HepG2 (cell line): Measurements from ENCODE around the gene SPACA4. TPM values are rescaled to one million over a fixed set of nuclear protein-coding genes. Genes with fewer than 3 reads are reported as not detected.
A peak's percentile ranks its signal among the peaks of the same experiment; 100 is the strongest.

Source experiments
- BORCS8-MEF2B ChIP-seq: sonication (generic); formaldehyde crosslinking; IDR thresholded peaks from 2 replicates; pipeline ENCODE4 v1.8.0; 2022; ENCODE audit warnings: mild to moderate bottlenecking, missing genetic modification reagents
- BRD4 ChIP-seq: sonication (generic); formaldehyde crosslinking; IDR thresholded peaks from 2 replicates; pipeline ENCODE4 v1.4.0; 2020; ENCODE audit warnings: missing genetic modification reagents
- DMAP1 ChIP-seq: IDR thresholded peaks from 2 replicates; pipeline ENCODE4 v1.6.1; 2016
- EP300 ChIP-seq, 3 experiments: sonication (generic) in 1 of 3; formaldehyde crosslinking in 1 of 3; IDR thresholded peaks; 2 replicates each; pipeline versions ENCODE4 v1.5.1 to v1.6.1; 2011 to 2020; ENCODE audit warnings: low read depth in 2 of 3, low read length in 2 of 3, borderline replicate concordance in 1 of 3, improper control_type of control experiment in 1 of 3, mild to moderate bottlenecking in 1 of 3, missing genetic modification reagents in 1 of 3, moderate library complexity in 1 of 3
- FOXK1 ChIP-seq: sonication (generic); formaldehyde crosslinking; IDR thresholded peaks from 2 replicates; pipeline ENCODE4 v1.4.0; 2020; ENCODE audit warnings: low read depth, missing genetic modification reagents, borderline replicate concordance
- GABPA ChIP-seq, 2 experiments: IDR thresholded peaks; 2 replicates each; pipeline ENCODE4 v1.6.1; 2011 to 2016; ENCODE audit warnings: low read depth in 2 of 2, low read length in 1 of 2, missing biosample characterization in 1 of 2, missing genetic modification characterization in 1 of 2
- GATAD2A ChIP-seq: IDR thresholded peaks from 2 replicates; pipeline ENCODE4 v1.6.1; 2016
- KAT8 ChIP-seq: IDR thresholded peaks from 2 replicates; pipeline ENCODE4 v1.6.1; 2016; ENCODE audit warnings: missing genetic modification reagents, missing compliant biosample characterization
- SRSF9 ChIP-seq: fragments of 200-400 bp; formaldehyde crosslinking; IDR thresholded peaks from 2 replicates; pipeline ENCODE4 v1.6.1; 2018; ENCODE audit warnings: borderline replicate concordance, mild to moderate bottlenecking, low read depth, low read length; ENCODE audit not compliant: insufficient read depth, poor library complexity, severe bottlenecking
- TAF1 ChIP-seq: sonication (generic); formaldehyde crosslinking; IDR thresholded peaks from 2 replicates; pipeline ENCODE4 v1.4.0; 2020; ENCODE audit warnings: missing genetic modification reagents
- TOE1 ChIP-seq: sonication (generic); formaldehyde crosslinking; IDR thresholded peaks from 2 replicates; pipeline ENCODE4 v1.4.0; 2020; ENCODE audit warnings: mild to moderate bottlenecking, missing genetic modification reagents
- ZBTB33 ChIP-seq: sonication (generic); formaldehyde crosslinking; IDR thresholded peaks from 2 replicates; pipeline ENCODE4 v1.4.0; 2020; ENCODE audit warnings: missing genetic modification reagents
- ZBTB37 ChIP-seq: sonication (generic); formaldehyde crosslinking; IDR thresholded peaks from 2 replicates; pipeline ENCODE4 v1.4.0; 2020; ENCODE audit warnings: mild to moderate bottlenecking, missing genetic modification reagents
- ZNF263 ChIP-seq: sonication (generic); formaldehyde crosslinking; IDR thresholded peaks from 2 replicates; pipeline ENCODE4 v1.4.0; 2020; ENCODE audit warnings: missing genetic modification reagents
- ZNF343 ChIP-seq: sonication (generic); formaldehyde crosslinking; IDR thresholded peaks from 2 replicates; pipeline ENCODE4 v1.4.0; 2020; ENCODE audit warnings: mild to moderate bottlenecking, missing genetic modification reagents
- ZNF816 ChIP-seq: sonication (generic); formaldehyde crosslinking; IDR thresholded peaks from 2 replicates; pipeline ENCODE4 v1.8.0; 2022; ENCODE audit warnings: missing genetic modification reagents, mild to moderate bottlenecking, borderline replicate concordance
- polyA plus RNA-seq, 8 experiments: library from polyadenylated mRNA; depleted of rRNA in 3 of 8; stranded (reverse) in 7 of 8; unstranded in 1 of 8; fragments of >200 nt; fragmentation: Illumina TruSeq in 4 of 8; extraction: Trizol in 4 of 8; gene quantifications; 2 replicates each; pipeline versions ENCODE4 v1.2.1 to v1.2.3, GENCODE V29; 2011 to 2016; ENCODE audit warnings: low read depth in 4 of 8, missing spikeins in 1 of 8, mixed read lengths in 1 of 8; ENCODE audit not compliant: insufficient read depth in 1 of 8
- total RNA-seq, 5 experiments: library from RNA; depleted of rRNA; stranded (reverse); fragments of >200 nt; fragmentation: Illumina TruSeq; extraction: Trizol; gene quantifications; 2 replicates each; pipeline ENCODE4 v1.2.3, GENCODE V29; 2016; ENCODE audit warnings: low read depth in 1 of 5
- TF ChIP-seq, protein P1 (sequence below), 2 experiments: sonication (generic) in 1 of 2; formaldehyde crosslinking in 1 of 2; IDR thresholded peaks; 2 replicates each; pipeline versions ENCODE4 v1.5.1 to v1.6.1; 2011 to 2020; ENCODE audit warnings: borderline replicate concordance in 1 of 2, low read depth in 1 of 2, low read length in 1 of 2, mild to moderate bottlenecking in 1 of 2, missing genetic modification reagents in 1 of 2, moderate library complexity in 1 of 2
- TF ChIP-seq, protein P2 (sequence below): sonication (generic); formaldehyde crosslinking; IDR thresholded peaks from 2 replicates; pipeline ENCODE4; 2020; ENCODE audit warnings: missing genetic modification reagents, mild to moderate bottlenecking, borderline replicate concordance

Gene SPACA4
- total and polyA plus RNA-seq, 2 of the 13 experiments (the other 11 are each of a cell fraction or from before 2014, with no cell fraction given) = not detected

- TF ChIP-seq ZNF263 (CRISPR knock-in tag) (peak; percentile 100), EP300 (IDR thresholded peaks at IDR 0.05; ENCODE audit: low read depth in 2 of 2, low read length in 2 of 2) (0 out of 4 replicates have a peak, but pooled peaks of 1 of the 2 experiments have one; percentile 15), EP300 (CRISPR knock-in tag; IDR thresholded peaks at IDR 0.05; ENCODE audit: borderline replicate concordance) (peak; percentile 35; the same call in 1 of the 2 replicates), KAT8 (CRISPR knock-in tag) (peak; percentile 78), TOE1 (no peak), BRD4 (CRISPR knock-in tag) (peak; percentile 58; the same call in 1 of the 2 replicates), ZNF343 (CRISPR knock-in tag) (0 out of 2 replicates have a peak, but pooled peaks have one; percentile 25), DMAP1 (CRISPR knock-in tag) (peak; percentile 61), FOXK1 (CRISPR knock-in tag) (peak; percentile 70; the same call in 1 of the 2 replicates), TAF1 (CRISPR knock-in tag) (peak; percentile 57; the same call in 1 of the 2 replicates), GABPA (IDR thresholded peaks at IDR 0.05; ENCODE audit: low read depth, low read length) (no peak), GABPA (CRISPR knock-in tag; IDR thresholded peaks at IDR 0.05; ENCODE audit: low read depth) (peak; percentile 35; the same call in 1 of the 2 replicates), ZNF816 (peak; percentile 39; the same call in 1 of the 2 replicates), ZBTB37 (CRISPR knock-in tag) (no peak), GATAD2A (CRISPR knock-in tag) (peak; percentile 51), BORCS8-MEF2B (CRISPR knock-in tag) (peak; percentile 69), ZBTB33 (CRISPR knock-in tag) (no peak; the same call in 1 of the 2 replicates), SRSF9 (no peak)
- TF ChIP-seq, protein P1, sequence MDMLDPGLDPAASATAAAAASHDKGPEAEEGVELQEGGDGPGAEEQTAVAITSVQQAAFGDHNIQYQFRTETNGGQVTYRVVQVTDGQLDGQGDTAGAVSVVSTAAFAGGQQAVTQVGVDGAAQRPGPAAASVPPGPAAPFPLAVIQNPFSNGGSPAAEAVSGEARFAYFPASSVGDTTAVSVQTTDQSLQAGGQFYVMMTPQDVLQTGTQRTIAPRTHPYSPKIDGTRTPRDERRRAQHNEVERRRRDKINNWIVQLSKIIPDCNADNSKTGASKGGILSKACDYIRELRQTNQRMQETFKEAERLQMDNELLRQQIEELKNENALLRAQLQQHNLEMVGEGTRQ (IDR thresholded peaks at IDR 0.05; ENCODE audit: low read depth, low read length) = peak; percentile 90
- TF ChIP-seq, protein P1 (CRISPR knock-in tag; IDR thresholded peaks at IDR 0.05; ENCODE audit: borderline replicate concordance) = peak; percentile 90; the same call in 1 of the 2 replicates
- TF ChIP-seq, protein P2, sequence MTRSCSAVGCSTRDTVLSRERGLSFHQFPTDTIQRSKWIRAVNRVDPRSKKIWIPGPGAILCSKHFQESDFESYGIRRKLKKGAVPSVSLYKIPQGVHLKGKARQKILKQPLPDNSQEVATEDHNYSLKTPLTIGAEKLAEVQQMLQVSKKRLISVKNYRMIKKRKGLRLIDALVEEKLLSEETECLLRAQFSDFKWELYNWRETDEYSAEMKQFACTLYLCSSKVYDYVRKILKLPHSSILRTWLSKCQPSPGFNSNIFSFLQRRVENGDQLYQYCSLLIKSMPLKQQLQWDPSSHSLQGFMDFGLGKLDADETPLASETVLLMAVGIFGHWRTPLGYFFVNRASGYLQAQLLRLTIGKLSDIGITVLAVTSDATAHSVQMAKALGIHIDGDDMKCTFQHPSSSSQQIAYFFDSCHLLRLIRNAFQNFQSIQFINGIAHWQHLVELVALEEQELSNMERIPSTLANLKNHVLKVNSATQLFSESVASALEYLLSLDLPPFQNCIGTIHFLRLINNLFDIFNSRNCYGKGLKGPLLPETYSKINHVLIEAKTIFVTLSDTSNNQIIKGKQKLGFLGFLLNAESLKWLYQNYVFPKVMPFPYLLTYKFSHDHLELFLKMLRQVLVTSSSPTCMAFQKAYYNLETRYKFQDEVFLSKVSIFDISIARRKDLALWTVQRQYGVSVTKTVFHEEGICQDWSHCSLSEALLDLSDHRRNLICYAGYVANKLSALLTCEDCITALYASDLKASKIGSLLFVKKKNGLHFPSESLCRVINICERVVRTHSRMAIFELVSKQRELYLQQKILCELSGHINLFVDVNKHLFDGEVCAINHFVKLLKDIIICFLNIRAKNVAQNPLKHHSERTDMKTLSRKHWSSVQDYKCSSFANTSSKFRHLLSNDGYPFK (CRISPR knock-in tag) = peak; percentile 30; the same call in 1 of the 2 replicates
Observed at GRCh38 chr19:48634424-48635262, 28.1 kb downstream of the SPACA4 start (continued).
